ENCODE results near the gene VOPP1. TPM values are rescaled to one million over a fixed set of nuclear protein-coding genes. Genes with fewer than 3 reads are reported as not detected.

Gene VOPP1
- total RNA-seq, 1 donor from 2014 or later, result 50.7 TPM

DNA sequence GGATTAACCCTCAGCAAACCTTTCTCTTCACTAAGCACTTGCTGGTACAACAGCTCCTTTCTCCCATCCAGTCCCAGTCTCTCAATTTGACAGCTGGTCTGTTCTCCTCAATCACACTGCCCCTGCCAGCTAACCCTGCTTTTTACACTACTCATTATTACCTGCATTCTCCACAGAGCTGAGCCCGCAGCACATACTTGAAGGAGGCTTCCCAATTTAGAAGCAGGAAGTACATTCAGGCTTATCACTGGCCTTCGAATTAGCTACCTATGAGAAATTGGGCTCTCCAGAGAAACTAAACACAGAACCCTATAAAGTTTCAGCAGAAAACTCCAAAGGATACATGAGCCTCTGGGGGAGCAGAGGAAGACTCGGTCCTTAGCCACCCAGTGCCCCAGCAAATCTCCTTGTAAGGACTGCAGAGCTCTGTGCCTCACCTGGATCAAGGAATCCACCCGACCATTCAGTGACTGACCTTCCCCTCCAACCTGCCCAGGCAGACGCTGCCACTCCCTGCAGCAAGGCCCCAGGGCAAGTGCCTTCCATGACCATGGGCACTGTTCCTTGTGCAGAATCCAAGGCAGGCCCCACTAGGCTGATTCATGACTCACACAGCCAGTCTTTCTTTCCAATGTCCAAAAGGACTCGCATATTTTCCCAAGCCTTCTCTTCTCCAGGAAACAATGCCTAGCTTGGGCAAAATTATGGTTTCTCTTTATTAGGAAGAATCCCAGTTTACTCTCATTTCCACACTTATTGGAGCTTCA lies 68.0 kb downstream of the VOPP1 start:
- TF ChIP-seq, protein P1, sequence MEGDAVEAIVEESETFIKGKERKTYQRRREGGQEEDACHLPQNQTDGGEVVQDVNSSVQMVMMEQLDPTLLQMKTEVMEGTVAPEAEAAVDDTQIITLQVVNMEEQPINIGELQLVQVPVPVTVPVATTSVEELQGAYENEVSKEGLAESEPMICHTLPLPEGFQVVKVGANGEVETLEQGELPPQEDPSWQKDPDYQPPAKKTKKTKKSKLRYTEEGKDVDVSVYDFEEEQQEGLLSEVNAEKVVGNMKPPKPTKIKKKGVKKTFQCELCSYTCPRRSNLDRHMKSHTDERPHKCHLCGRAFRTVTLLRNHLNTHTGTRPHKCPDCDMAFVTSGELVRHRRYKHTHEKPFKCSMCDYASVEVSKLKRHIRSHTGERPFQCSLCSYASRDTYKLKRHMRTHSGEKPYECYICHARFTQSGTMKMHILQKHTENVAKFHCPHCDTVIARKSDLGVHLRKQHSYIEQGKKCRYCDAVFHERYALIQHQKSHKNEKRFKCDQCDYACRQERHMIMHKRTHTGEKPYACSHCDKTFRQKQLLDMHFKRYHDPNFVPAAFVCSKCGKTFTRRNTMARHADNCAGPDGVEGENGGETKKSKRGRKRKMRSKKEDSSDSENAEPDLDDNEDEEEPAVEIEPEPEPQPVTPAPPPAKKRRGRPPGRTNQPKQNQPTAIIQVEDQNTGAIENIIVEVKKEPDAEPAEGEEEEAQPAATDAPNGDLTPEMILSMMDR (conservative IDR thresholded peaks at IDR 0.05), result no peak
- Mint-ChIP-seq H3K4me3 (no peak overlapping the region), H3K4me1 (peaks cover 35% of the 10 kb centered on the region), H3K27ac (ENCODE audit: unreplicated experiment) (peak overlapping the region; percentile 36), H3K9me3 (no peaks in the 10 kb centered on the region), H3K36me3 (ENCODE audit: low read depth) (peaks cover 4% of the 10 kb centered on the region), H3K27me3 (ENCODE audit: low read depth) (no peaks in the 10 kb centered on the region)
- DNase-seq (ENCODE audit: low read depth, low spot score), result no peak

DNA sequence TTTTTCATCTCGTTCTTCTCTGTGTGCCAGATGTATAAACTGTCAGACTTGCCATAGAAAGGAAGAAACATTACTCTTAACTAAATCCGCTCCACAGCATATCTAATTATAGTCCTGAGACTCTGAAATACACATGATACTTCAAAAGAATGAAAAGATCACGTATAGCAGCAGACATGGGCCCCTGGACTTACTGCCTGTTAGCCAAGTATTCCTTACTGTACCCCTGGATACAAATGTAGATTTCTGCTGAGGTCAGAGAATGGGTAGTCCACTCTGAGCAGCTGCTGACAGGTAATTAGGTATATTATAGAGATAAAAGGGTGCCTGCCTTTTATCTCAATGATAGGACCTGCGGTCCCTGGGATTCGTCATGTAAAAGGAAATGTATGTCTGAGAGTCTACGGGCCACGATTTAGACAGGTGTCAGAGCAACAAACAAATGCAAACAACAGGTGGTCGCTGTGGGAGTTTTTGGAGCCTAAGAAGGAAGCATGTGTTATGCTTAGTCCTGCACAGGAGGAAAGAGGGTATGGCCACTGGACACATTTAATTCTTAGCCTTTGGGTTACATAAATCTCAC lies 69.4 kb downstream of the VOPP1 start:
- Mint-ChIP-seq H3K9me3 (no peaks in the 10 kb centered on the region), H3K4me3 (no peak overlapping the region), H3K27me3 (ENCODE audit: low read depth) (no peaks in the 10 kb centered on the region), H3K4me1 (peaks cover 35% of the 10 kb centered on the region), H3K27ac (ENCODE audit: unreplicated experiment) (peak overlapping the region; percentile 46), H3K36me3 (ENCODE audit: low read depth) (peaks cover 4% of the 10 kb centered on the region)
- DNase-seq (ENCODE audit: low read depth, low spot score), result no peak
- TF ChIP-seq, protein P1 (conservative IDR thresholded peaks at IDR 0.05), result no peak

DNA sequence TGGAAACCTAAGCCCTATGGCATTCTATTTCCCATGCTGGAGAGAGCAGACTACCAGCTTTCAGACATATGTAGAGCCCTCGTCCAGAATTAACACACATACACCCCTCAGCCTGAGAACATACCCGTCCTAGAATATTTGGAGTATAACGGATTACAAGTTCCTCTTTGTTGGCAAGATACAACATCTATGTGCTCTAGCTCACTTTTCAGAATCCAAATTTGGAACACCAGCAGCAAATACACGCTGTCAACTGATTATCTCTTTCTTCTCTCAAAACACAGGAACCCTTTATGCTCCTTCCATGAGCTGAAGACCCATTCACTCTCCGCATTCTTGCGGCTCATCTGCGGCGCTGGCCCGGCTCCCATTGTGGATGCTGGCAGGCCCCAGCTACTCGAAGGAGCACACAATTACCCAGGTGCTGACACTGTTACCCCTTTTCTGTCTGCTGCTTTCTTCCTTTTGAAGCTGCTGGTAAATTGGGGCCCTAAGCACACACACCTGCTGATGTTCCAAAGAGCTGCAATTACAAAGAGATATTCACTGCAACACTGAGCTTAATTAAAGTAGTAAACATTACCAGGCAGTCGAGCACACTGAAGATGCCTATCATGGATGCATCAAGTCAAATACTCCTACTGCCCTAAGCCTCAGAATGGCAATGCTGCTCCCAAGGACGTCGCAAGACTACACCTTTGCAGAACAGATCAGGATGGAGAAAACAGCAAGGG lies 70.0 kb downstream of the VOPP1 start:
- Mint-ChIP-seq H3K9me3 (no peaks in the 10 kb centered on the region), H3K4me3 (no peak overlapping the region), H3K4me1 (peaks cover 35% of the 10 kb centered on the region), H3K27me3 (ENCODE audit: low read depth) (no peaks in the 10 kb centered on the region), H3K27ac (ENCODE audit: unreplicated experiment) (peak overlapping the region; percentile 46), H3K36me3 (ENCODE audit: low read depth) (peaks cover 4% of the 10 kb centered on the region)
- TF ChIP-seq, protein P1 (conservative IDR thresholded peaks at IDR 0.05), result no peak
- no peak for DNase-seq (ENCODE audit: low read depth, low spot score)

DNA sequence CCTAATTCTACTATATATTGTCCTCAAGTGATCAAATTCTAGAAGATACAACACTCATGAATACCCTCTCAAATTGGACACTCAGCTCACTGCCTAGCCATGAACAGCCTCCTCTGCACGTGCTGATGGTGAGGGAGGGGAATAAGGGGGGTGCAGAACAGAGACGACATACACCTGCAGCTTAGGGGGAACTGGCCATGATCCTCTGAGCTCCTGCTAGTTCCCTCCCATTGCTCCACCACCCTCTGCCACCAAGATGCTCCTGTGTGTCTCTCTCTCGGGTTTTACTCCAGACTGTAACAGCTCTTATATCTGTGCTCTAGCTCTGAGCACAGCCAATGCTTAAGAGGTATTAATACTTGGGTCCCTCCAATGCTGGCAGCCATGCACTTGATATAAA lies 70.7 kb downstream of the VOPP1 start:
- Mint-ChIP-seq H3K4me3 (no peak overlapping the region), H3K4me1 (peaks cover 35% of the 10 kb centered on the region), H3K27me3 (ENCODE audit: low read depth) (no peaks in the 10 kb centered on the region), H3K36me3 (ENCODE audit: low read depth) (peaks cover 4% of the 10 kb centered on the region), H3K9me3 (no peaks in the 10 kb centered on the region), H3K27ac (ENCODE audit: unreplicated experiment) (no peak overlapping the region)
- DNase-seq (ENCODE audit: low read depth, low spot score), result no peak
- TF ChIP-seq, protein P1 (conservative IDR thresholded peaks at IDR 0.05), result no peak

DNA sequence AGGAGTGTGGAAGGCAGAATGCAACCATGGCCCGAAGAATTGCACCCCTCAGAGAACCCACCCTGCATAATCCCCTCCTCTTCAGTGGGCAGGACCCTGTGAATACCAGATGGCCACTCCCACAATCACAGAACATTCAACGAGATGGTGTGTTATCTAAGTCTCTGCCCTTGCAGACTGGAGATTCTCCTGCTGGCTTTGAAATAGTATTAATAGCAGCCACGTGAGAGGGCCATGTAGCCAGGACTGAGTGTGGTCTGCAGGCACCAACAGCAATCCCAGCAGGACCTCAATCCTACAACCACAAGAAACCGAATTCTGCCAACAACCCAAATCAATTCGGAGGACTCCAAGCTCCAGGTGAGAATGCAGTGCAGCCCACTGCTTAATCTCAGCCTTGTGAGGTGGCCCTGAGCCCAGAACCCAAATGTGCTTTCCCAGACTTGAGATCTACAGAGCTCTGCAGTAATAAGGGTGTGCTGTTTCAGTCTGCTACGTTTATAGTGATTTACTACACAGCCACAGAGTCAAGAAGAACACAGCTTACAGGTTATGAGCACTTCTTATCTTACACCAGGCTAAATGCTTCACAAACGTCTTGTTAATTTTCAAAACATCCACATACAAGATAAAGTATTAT lies 72.1 kb downstream of the VOPP1 start:
- no peak overlapping the region for H3K27ac Mint-ChIP-seq (ENCODE audit: unreplicated experiment)
- H3K36me3 Mint-ChIP-seq (ENCODE audit: low read depth), result peaks cover 8% of the 10 kb centered on the region
- no peaks in the 10 kb centered on the region for H3K27me3 Mint-ChIP-seq (ENCODE audit: low read depth)

More for the DNA sequence above, 72.1 kb downstream of the VOPP1 start:
- Mint-ChIP-seq H3K9me3 (no peaks in the 10 kb centered on the region), H3K4me3 (no peak overlapping the region), H3K4me1 (peaks cover 34% of the 10 kb centered on the region)
- TF ChIP-seq, protein P1 (conservative IDR thresholded peaks at IDR 0.05), result no peak
- no peak for DNase-seq (ENCODE audit: low read depth, low spot score)
